OCI-M2 (cell line): ENCODE data around the gene ITM2B.
"Not testable (repeated sequence)": the region's sequence is repeated elsewhere in the genome, so short reads cannot be mapped to it uniquely, and the experiment has no call there.

Experiments
- DNase-seq: peaks from one replicate; lab custom pipeline; 2025; ENCODE audit not compliant: unreplicated experiment; lab: John Stamatoyannopoulos, UW

Gene ITM2B

DNA sequence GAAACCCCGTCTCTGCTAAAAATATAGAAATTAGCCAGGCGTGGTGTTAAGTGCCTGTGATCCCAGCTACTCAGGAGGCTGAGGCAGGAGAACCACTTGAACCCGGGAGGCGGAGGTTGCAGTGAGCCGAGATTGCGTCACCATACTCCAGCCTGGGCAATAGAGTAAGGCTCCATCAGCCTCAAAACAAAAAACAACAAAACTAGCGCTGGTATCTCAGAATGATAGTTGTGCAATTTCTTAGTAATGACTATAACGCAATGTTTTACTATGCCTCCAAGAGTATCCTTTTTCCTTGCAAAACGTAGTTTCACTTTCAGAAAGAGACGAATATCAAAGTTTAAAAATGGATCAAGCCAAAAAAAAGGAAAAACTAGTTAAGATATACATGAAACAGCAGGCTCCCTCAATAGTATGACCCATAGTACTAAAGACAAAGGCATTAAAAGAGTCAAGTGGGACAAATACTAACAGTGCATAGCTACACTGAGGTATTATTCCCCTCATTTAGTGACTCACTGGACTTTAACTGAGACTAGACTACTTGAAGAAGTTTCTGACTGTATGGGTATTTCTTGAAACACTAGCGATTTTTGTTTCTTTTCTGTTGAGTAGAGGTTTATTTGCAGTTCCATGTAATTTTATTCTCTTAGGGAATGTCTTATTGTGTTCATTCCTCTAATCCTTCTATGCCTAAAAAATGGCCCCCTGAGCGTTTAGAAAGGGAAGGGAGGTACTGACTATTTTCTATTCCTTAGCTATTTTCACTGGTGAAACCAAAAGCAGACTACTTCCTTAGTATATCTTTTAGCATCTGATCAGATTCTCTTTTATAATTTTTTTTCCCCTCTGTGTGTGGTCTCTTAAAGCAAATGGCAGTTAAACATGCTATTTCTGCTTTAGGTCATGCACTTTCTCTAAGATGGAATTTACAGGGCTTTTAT is 10.4 kb upstream of the ITM2B start:
- no peak for DNase-seq

DNA sequence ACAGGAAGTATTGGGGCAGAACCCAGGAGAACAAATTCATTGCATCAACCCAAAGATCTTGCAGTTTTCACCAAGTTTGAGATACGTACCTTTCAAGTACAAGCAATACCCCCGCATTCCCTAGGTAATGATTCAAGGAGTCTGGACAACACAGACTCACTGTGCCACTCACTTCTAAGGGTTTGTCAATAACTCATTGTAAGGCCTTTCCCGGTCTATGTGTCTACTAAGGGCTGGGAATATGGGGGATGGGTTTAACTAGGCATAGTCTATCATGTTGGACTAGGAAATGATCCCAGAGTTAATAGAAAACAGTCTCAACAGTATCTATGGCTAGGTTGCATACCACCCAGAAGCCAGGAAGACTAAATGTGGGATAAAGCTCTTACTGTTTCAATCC is 8.3 kb upstream of the ITM2B start:
- no peak for DNase-seq

DNA sequence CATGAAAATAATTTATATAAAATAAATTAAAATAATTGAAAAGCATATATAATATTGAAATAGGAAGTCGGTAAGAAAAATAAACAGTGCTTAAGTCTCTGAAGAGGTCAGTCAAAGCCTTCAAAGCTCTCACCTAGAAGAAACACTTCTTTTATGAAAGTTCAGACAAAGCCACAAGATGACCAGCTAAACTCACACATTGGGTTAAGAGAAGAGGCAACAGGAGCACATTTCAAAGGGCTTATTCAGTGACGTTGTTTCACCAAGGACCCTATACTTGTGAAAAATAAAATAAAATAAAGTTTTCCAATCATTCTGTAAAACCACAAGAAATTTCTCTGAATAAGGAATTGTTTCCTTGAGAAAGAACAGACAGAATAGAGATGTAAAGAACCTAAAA is 2.5 kb upstream of the ITM2B start:
- DNase-seq = no peak

DNA sequence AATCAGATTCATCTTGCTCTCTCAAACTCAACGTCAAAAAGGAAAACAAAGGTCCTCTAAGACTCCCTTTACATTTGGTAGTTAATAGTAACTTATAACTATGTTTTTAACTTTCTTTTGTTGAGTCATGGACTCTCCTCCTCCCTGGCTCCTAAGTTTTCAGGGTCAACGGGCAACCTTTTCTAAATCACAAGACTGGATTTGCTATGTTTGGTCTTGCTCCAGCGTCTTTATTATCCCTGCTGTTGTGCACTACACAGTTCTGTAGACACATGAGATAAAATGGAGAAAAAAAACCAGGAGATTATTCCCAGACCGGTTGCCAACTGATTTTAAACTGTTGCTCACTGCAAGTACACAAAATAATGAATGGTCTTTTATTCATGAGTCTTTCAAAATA is 1.9 kb upstream of the ITM2B start:
- DNase-seq = no peak

DNA sequence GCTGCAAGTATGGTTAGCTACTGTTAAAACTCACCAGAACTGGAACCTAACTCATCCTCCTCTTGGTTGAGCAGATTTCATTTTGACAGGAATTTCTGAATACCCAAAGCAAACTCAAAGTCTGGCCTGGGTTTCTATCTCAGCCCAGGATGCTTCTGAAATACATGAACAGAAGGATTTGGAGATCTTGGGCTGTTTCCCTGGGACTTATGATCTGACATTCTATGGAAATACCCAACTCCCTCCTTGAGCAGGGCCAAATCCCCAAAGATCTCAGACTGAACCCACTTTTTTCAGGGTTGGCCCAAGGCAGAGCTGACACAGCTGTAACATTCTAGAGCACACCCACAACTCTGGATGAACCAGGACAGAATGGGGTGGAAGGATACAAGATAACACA is 1.1 kb upstream of the ITM2B start:
- DNase-seq = no peak

DNA sequence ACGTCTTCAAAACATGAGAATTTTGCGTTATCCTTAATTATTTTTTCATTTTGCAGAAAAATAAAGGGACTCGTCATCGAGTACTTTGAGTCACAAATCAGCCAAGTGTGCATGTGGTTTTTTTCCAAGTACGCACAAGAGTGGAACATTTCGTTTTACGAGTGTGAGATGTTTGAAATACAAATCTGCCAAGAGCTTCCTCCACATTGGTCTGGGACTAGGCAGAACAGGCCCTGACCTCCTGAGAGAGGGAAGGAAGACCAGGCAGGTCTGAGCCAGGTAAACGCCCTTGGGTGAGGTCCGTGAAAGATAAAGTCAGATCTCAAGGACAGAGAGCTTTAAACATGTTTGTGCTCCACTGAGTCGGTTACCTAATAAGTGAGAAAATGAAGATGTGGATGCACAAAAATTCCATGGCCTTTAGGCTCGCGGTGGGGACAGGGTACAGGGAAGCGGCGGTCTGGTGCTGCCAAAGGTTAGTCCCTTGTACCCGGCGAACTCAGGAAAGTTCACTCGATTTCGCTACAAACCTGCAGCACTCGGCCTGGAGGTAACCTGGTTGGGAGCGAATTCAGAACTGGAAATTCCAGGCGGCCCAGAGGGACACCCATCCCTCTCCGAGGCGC is 473 bp upstream of the ITM2B start:
- DNase-seq = no peak

DNA sequence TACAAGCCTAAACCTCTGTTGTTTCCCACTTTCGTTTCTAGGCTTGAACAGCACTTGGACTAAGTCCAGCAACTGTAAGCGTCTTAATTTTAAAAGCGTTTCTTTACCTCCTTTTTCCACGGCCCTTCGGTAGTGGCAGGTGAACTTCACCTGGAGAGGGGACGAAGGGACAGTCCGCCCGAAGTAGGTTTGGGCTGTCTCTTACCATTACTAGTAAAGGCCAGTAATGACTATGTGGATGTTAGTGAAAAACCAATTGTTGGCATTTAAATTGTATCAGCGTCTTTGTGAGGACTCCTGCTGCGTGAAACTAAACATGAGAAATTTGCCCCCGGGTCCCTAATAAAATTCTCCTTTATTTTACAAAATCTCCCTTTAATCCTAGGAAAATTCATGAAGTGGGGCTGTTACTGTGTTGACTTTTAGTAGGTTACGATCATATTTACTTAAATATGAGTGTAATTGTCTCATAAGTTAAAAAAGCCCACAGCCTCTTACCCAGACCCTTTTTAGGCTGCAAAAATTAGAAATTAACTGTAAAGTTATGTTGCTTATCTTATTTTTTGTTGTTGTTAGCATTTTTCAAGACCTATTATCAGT is 983 bp downstream of the ITM2B start:
- DNase-seq = no peak

DNA sequence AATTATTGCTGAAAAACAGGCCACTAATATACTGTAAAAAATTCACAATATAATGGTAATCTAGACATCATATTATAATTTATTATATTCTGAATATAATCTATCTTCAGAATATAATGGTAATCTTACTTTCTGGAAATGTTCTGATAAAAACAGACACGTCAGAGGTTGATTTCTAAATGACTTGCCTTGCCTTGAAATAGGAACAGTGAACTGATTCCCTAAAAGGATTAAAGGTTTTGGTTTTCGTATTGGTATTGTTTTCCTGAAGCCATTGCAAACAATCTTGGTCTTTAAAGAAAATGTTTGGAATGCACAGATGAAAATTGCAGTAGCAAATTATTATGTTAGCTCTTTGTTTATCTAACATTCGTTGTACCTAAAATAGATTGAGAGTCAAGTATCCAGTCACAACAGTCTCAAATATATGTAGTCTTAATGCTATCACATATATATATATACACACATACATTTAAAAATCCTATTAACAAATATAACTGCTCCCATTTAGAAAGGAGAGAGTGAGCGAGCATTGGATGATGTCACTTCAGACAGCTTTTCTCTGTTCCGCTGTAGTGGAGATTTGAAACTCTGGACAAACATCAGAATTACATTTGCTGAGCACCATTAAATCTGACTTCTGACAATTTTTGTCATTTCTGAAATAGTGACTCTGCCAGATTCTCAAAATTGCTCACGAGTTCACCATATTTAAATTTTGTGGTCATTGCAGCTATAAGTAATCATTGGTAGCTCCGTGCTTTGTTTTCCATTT is 1.7 kb downstream of the ITM2B start:
- DNase-seq = no peak

DNA sequence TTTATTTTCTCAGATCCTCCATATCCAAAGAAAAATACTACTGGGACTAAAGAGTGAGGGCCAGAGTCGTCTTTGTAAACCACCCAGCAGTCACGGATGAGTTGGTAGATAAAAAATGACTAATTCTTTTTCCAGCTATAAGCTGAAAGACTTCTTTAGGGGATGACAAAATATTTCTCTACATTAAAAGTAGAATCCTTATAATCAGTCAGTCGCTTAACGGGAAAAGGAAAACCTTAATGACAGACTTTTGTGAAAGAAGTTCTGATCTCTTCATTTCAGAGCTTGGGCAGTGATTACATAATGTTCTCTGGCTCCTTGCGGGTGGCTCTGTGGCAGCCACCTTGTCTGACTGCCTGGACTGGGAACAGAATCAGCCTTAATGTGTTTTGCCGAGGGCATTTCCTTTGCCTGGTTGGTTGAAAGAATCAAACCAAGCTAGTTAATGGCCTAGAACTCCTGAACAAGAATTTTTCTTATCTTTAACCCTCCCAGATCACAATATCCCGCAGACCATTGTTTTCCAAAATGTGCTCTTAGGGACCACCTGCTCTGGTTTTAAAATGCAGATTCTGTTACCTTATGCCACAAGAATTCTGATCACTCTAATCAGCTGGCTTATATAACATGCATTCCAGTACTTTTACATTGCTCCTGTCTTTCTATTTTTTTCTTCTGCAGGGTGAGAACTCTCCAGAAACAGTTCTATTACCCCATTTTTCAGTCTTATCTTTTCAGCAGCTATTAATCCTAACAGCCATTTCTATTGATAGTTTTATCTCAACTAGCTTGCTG is 2.5 kb downstream of the ITM2B start:
- no peak for DNase-seq

DNA sequence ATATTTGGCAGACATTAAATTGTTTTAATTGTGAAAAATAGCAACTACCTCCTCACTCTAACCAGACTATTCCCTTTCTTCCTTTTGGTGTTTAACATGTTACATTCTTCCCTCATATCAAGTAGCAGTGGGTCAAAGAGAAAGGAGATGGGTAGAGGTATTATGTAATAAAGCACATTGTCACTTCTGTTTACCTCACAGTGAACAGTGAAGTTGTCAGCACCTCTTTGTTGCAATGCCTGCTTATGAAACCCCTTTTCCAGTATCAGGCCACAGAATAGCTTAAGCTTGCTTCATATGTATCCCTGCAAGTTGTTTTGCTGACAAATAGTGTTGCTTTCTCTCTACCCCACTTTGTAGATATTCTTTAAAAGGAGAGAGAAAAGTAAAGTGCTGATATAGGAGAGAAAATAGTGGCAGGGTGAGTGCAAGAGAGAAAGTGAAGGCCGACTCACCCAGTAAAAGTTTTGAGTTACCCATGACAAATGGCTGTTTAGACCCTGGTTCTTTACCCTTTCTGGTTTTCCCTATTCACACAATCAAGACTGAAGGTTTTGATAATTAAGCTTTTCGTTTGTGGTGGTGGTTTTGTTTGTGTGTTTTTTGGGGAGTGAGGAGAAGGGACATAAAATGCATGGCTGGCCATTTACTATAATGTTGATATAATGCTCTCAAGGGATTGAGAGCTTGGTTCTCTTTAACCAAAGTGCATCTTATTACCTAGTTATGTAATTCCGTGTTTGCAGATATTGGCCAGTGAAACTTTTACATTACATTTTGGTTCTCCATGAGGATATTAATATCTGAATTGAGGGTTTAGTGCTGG is 3.7 kb downstream of the ITM2B start:
- DNase-seq = no peak

DNA sequence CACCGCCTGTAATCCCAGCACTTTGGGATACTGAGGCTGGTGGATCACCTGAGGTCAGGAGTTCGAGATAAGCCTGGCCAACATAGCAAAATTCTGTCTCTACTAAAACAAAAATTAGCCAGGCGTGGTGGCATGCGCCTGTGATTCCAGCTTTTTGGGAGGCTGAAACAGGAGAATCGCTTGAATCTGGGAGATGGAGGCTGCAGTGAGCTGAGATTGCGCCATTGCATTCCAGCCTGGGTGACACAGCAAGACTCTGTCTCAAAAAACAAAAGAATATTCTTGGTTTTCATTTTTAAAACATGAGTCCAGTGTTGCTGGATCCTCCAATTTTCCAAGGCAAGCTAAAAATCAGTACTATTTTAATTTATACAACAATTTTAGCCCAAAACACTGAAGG is 6.4 kb downstream of the ITM2B start:
- DNase-seq = not testable (repeated sequence)

DNA sequence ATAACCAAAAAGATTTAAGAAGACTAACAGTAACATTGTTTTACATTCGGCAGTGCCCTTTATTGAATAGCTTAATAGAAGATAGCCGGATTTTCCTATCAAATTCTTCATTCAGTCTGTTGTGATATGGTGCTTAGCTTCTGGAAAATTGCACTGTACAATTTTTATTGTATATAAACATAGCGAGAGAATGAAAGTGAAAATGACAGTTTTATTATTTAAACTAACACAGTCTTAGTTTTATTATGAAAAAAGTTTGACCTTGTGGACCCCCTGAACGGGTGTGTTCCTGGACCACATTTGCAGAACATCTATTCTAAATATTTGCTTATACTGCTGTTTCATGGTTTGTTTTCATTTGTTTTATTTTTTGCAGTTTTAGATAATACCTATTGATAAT is 8.6 kb downstream of the ITM2B start:
- no peak for DNase-seq

DNA sequence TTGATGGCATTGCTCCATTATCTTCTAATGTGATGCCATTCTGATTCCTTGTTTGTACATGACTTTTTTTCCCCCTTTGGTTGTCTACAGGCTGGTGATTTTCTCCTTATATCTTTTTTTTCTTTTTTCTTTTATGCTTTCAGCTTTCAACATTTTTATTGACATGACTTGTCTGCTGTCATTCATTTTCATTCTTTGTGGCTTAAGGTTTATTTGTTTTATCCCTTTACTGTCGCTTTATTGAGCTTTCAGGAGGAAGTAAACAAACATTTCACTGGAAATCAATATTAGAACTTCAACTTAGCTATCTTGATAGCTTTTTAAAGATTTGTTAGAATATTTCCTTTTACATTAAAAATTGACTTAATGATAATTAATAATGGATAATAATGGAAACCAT is 9.7 kb downstream of the ITM2B start:
- no peak for DNase-seq

DNA sequence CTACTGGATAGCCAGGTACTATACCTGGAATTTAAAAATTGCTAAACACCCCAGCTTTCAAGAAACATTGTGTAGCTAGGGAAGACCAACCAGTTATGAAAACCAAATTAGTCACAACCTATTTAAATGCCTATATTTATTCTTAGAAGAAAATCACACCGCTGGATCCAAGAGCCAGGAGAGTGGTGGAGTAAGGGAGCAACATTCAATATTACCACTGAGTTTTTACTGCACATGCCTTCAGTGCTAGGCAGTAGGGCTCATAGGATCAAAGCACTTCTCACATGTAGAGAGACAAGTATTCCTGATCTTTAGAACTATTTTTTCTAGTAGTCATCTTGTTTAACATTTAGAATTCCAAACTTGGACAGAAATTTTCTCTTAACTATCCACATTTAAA is 11.2 kb downstream of the ITM2B start:
- no peak for DNase-seq

DNA sequence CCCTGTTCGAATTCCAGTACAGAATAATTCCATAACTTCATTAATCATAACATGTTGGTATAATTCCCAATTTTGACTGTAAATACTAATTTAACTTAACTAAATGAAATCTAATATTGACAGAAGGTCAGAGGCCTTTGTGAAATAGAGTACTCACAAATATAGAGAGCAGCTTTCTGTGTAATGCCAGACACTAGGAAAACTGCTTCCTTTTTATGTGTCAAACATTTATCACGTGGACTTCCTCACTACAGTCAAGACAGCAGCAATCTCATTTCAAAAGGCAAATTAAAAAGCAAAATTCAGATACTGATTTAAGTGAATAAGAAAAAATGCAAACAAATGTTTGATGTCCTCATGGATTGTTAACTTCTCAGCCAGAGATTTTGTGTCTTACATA is 13.1 kb downstream of the ITM2B start:
- DNase-seq = no peak

DNA sequence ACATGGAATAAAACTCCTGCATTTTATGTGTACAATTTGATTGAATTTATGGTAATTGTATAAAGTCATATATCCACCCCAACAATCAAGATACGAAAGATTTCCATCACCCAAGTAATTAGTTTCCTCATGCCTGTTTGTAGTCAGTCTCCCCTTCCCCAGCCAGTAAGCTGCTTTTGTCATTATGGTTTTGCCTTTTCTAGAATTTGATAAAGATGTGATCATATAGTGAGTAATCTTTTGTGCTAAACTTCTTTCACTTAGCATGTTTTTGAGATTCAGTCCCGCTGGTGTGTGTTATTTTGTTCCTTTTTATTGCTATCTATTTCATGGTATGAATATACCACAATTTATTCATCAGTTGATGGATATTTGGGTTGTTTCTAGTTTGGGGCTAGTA is 16.0 kb downstream of the ITM2B start:
- DNase-seq = no peak

DNA sequence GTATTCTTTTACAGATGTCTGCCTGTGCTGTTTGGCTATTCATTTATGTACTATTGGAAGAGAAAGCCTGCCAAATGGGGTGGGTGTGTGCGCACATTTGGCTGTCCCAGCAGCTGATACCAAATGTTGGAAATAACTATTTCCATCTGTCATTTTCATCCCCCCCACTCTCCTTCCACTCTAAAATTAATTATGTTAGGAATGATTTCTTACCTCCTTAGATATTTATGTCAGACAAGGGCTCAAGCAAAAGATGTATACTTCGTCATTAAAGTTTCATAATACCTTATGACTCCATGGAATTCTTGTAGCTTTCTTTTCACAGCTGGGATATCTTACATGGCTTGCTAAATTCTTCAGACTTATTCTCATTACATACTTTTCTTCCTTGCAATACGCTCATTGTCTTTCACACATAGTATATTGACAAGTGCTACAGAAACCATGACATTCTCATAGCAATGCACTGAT is 18.6 kb downstream of the ITM2B start:
- no peak for DNase-seq

DNA sequence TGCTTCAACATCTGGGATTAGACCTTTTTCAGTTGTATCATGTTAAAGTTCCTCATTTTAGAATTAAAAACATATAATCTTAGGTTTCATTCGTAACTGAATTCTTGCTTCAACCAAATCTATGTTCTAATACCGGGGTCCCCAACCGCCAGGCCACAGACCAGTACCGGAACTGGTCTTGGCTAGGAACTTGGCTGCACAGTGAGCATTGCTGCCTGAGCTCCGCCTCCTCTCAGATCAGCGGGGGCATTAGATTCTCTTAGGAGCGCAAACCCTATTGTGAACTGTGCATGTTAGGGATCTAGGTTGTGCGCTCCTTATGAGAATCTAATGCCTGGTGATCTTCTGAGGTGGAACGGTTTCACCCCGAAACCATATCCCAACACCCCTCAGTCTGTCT is 19.2 kb downstream of the ITM2B start:
- no peak for DNase-seq

DNA sequence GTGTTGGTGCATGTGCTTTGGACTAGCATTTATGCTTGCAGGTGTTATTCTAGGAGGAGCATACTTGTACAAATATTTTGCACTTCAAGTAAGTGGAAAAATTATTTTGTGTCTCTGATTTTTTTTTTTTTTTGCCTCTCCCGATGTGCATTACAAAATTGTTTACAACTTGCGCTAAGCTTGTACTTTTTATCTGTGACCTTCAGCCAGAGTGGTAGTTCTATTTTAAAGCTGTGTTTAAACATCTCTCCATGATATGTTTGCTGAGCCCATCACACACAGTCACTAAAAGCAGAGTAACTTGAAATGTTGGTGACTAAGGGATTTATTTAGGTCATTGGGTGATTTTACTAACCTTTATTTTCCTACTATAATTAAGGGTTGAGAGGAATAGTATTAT is 20.8 kb downstream of the ITM2B start:
- no peak for DNase-seq

DNA sequence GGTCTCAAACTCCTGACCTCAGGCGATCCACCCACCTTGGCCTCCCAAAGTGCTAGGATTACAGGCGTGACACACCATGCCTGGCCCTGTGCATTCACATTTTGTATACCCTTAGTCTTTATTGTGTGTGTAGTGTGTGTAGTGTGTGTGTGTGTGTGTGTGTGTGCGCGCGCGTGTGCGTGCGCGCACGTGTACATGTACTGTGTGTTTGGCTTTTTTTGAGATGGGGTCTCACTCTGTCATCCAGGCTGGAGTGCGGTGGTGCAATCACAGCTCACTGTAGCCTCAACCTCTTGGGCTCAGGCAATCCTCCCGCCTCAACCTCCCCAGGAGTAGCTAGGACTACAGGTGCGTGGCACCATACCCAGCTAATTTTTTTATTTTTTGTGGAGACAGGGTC is 22.1 kb downstream of the ITM2B start:
- no peak for DNase-seq
